HL-60 (cell line): ENCODE data around the gene TNNI2.

Experiments used
- POLR2AphosphoS5 ChIP-seq: IDR thresholded peaks from 2 replicates; pipeline ENCODE4 v1.6.1; 2012; ENCODE audit warnings: low read depth
- SPI1 ChIP-seq: IDR thresholded peaks from 2 replicates; pipeline ENCODE4 v1.6.1; 2012; ENCODE audit warnings: low read depth, mild to moderate bottlenecking, borderline replicate concordance
- TF ChIP-seq, protein P1 (sequence below): IDR thresholded peaks from one replicate; pipeline ENCODE4 v1.5.1; 2011; ENCODE audit warnings: low read length, control low read depth, inconsistent platforms; ENCODE audit not compliant: insufficient read depth
- TF ChIP-seq, protein P2 (sequence below): IDR thresholded peaks from 2 replicates; pipeline ENCODE4 v1.6.1; 2012; ENCODE audit warnings: low read depth; ENCODE audit not compliant: insufficient replicate concordance

DNA sequence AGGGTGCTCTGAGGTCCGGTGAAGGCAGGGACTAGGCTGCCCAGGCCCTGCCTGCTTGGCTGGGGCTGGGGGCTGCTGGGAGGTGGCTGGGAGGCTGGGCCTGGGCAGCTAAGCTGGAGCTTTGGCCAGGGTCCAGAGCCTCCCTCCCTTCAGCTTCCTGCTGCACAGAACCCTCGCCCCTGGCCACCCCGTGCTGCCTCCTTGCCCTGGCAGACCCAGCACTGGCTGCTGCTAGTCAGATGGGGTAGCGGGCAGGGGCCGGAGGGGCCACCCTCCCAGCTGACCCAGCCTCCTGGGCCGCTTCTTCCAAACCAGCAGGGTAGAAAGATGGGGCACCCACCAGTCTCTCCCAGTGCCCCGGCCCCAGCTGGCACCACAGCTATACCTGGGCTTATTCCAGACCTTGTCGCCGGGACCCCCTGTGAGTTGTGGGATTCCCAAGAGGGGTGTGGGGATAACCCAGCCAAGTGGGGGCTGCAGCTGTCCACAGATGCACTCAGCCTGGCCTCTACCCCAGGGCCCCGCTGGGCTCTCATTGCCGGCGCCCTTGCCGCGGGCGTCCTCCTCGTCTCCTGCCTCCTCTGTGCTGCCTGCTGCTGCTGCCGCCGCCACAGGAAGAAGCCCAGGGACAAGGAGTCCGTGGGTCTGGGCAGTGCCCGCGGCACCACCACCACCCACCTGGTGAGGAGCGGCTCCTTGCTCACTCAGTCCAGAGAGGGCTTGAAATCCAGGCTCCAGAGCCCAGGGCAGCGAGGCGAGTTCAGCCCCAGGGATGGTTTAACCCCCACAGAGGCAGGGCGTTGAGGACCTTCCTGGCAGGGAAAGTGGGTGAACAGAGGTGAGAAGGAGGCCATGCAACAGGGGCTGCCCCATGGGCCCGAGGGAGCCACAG is 3.8 kb upstream of the TNNI2 start, which contains the start of gene SYT8:
- TF ChIP-seq, protein P1, sequence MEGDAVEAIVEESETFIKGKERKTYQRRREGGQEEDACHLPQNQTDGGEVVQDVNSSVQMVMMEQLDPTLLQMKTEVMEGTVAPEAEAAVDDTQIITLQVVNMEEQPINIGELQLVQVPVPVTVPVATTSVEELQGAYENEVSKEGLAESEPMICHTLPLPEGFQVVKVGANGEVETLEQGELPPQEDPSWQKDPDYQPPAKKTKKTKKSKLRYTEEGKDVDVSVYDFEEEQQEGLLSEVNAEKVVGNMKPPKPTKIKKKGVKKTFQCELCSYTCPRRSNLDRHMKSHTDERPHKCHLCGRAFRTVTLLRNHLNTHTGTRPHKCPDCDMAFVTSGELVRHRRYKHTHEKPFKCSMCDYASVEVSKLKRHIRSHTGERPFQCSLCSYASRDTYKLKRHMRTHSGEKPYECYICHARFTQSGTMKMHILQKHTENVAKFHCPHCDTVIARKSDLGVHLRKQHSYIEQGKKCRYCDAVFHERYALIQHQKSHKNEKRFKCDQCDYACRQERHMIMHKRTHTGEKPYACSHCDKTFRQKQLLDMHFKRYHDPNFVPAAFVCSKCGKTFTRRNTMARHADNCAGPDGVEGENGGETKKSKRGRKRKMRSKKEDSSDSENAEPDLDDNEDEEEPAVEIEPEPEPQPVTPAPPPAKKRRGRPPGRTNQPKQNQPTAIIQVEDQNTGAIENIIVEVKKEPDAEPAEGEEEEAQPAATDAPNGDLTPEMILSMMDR = no peak
- TF ChIP-seq POLR2AphosphoS5 (no peak), SPI1 (no peak)
- TF ChIP-seq, protein P2, sequence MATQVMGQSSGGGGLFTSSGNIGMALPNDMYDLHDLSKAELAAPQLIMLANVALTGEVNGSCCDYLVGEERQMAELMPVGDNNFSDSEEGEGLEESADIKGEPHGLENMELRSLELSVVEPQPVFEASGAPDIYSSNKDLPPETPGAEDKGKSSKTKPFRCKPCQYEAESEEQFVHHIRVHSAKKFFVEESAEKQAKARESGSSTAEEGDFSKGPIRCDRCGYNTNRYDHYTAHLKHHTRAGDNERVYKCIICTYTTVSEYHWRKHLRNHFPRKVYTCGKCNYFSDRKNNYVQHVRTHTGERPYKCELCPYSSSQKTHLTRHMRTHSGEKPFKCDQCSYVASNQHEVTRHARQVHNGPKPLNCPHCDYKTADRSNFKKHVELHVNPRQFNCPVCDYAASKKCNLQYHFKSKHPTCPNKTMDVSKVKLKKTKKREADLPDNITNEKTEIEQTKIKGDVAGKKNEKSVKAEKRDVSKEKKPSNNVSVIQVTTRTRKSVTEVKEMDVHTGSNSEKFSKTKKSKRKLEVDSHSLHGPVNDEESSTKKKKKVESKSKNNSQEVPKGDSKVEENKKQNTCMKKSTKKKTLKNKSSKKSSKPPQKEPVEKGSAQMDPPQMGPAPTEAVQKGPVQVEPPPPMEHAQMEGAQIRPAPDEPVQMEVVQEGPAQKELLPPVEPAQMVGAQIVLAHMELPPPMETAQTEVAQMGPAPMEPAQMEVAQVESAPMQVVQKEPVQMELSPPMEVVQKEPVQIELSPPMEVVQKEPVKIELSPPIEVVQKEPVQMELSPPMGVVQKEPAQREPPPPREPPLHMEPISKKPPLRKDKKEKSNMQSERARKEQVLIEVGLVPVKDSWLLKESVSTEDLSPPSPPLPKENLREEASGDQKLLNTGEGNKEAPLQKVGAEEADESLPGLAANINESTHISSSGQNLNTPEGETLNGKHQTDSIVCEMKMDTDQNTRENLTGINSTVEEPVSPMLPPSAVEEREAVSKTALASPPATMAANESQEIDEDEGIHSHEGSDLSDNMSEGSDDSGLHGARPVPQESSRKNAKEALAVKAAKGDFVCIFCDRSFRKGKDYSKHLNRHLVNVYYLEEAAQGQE = no peak
